Heart left ventricle (tissue), 13 donors: ENCODE data around the gene PUS7L.

Experiments used
- CTCF ChIP-seq, 12 donors: fragments of 200-600 bp; sonication (generic) in 4 of 12; IDR thresholded peaks; one replicate each; pipeline versions ENCODE4 v1.5.0 to v1.8.0; 2018 to 2022; ENCODE audit warnings: antibody characterized with exemption in 12 of 12, mild to moderate bottlenecking in 5 of 12
- POLR2A ChIP-seq, 2 donors: fragments of 450-650 bp; IDR thresholded peaks; one replicate each; pipeline ENCODE4 v1.6.1; 2017; ENCODE audit warnings: antibody characterized with exemption in 2 of 2, mild to moderate bottlenecking in 2 of 2, moderate library complexity in 2 of 2
- donor health status: ischemic (EF 13 %, LVEDD 7.1; RV severe dilation, severe dysfunction).
- donor health status: DM: no; HTN: yes; CAD: no.
- donor health status: DM: no; HTN: no; CAD: no.
- donor health status: ischemic (EF 25% LVEDD 6.9; RV normal size, moderate dysfunction).
- donor health status: ischemic (EF 25% LVEDD 5.7; RV mildly dilated, moderate dysfunction).
- donor health status: ischemic (EF 35%, LVEDD 5.7; RV mildly dilated, moderate dysfunction).
- donor health status: nonischemic (EF 11% LVEDD 7.7; RV severe dilation, severe dysfunction).
- donor health status: DM: yes; HTN: yes; CAD: no.
- donor health status: PGD.
- donor health status: ischemic (EF 29% LVEDD 5.4; RV normal size, mild dysfunction).
- donor health status: nonischemic (EF 23%, LVEDD 6.1; RV moderate dilation, normal function).

GRCh38 chr12:43754015-43754414 lies 4.6 kb downstream of the PUS7L start:
- TF ChIP-seq CTCF (IDR thresholded peaks at IDR 0.05) (no peak), POLR2A (IDR thresholded peaks at IDR 0.05) (no peak)
